K562 (cell line): ENCODE results near the gene CCNL1. TPM values are rescaled to one million over a fixed set of nuclear protein-coding genes. Genes with fewer than 3 reads are reported as not detected.

Source experiments
- FUS ChIP-seq: fragments of 200-400 bp; formaldehyde crosslinking; optimal IDR thresholded peaks from 2 replicates; pipeline ENCODE3; 2017; ENCODE audit warnings: low read depth, low read length
- GTF2A2 ChIP-seq: IDR thresholded peaks from 2 replicates; pipeline ENCODE4 v1.6.1; 2016; ENCODE audit warnings: mild to moderate bottlenecking, missing genetic modification characterization, missing compliant biosample characterization
- JUN ChIP-seq, 2 experiments: sonication (generic) in 1 of 2; formaldehyde crosslinking in 1 of 2; IDR thresholded peaks; 2 replicates each; pipeline versions ENCODE4 v1.6.1 to v1.8.0; 2012 to 2022; ENCODE audit warnings: borderline replicate concordance in 2 of 2, mild to moderate bottlenecking in 2 of 2, improper control_type of control experiment in 1 of 2, low read depth in 1 of 2, low read length in 1 of 2, missing genetic modification reagents in 1 of 2
- MAZ ChIP-seq, 2 experiments: fragments of 450-650 bp in 1 of 2; sonication (generic) in 1 of 2; formaldehyde crosslinking; IDR thresholded peaks in 1 of 2; conservative IDR thresholded peaks in 1 of 2; 2 replicates each; pipeline versions ENCODE4 v1.4.0 to v1.5.0; 2020; ENCODE audit warnings: mild to moderate bottlenecking in 1 of 2, missing genetic modification reagents in 1 of 2
- PHF20 ChIP-seq: fragments of 450-650 bp; IDR thresholded peaks from 2 replicates; pipeline ENCODE4 v1.6.1; 2018; ENCODE audit not compliant: partially characterized antibody
- RAD51 ChIP-seq: fragments of 450-650 bp; IDR thresholded peaks from 2 replicates; pipeline ENCODE4 v1.7.1; 2016; ENCODE audit warnings: low read depth, mild to moderate bottlenecking, borderline replicate concordance
- RHOXF2B ChIP-seq: fragments of 250-450 bp; sonication (Bioruptor Pico); conservative IDR thresholded peaks from 2 replicates; pipeline ENCODE4 v1.5.1; 2021
- SFPQ ChIP-seq: fragments of 200-400 bp; formaldehyde crosslinking; IDR thresholded peaks from 2 replicates; pipeline ENCODE4 v1.6.1; 2017; ENCODE audit warnings: mild to moderate bottlenecking, low read depth, low read length, moderate library complexity
- SMARCE1 ChIP-seq: fragments of 450-650 bp; IDR thresholded peaks from 2 replicates; pipeline ENCODE4 v1.7.1; 2016; ENCODE audit warnings: mild to moderate bottlenecking
- TGIF2 ChIP-seq: sonication (generic); formaldehyde crosslinking; IDR thresholded peaks from 2 replicates; pipeline ENCODE4 v1.8.1; 2022; ENCODE audit warnings: mild to moderate bottlenecking, missing genetic modification reagents, moderate library complexity
- WHSC1 ChIP-seq: IDR thresholded peaks from one replicate; pipeline ENCODE4 v1.6.1; 2012; ENCODE audit warnings: low read length, control low read depth, inconsistent platforms
- ZBTB2 ChIP-seq: fragments of 450-650 bp; IDR thresholded peaks from 2 replicates; pipeline ENCODE4 v1.6.1; 2016; ENCODE audit warnings: antibody characterized with exemption
- ZNF197 ChIP-seq: fragments of 200-800 bp; sonication (Bioruptor generic); IDR thresholded peaks from 2 replicates; pipeline ENCODE4 v1.6.1; 2016; ENCODE audit warnings: low read depth, missing genetic modification characterization, missing compliant biosample characterization
- ZNF316 ChIP-seq: fragments of 450-650 bp; IDR thresholded peaks from 2 replicates; pipeline ENCODE4 v1.6.1; 2016
- ZNF384 ChIP-seq: IDR thresholded peaks from 2 replicates; pipeline ENCODE4 v1.6.1; 2012; ENCODE audit warnings: low read depth, low read length, improper control_type of control experiment
- ZNF512 ChIP-seq: IDR thresholded peaks from 2 replicates; pipeline ENCODE4 v1.6.1; 2016; ENCODE audit warnings: missing genetic modification characterization, missing compliant biosample characterization
- ZNF583 ChIP-seq: fragments of 250-450 bp; sonication (Bioruptor Pico); IDR thresholded peaks from 2 replicates; pipeline ENCODE4 v1.4.0; 2020
- ZNF584 ChIP-seq: fragments of 200-800 bp; sonication (Bioruptor generic); IDR thresholded peaks from 2 replicates; pipeline ENCODE4 v1.6.1; 2016; ENCODE audit warnings: low read depth, mild to moderate bottlenecking, missing genetic modification characterization, missing compliant biosample characterization
- ZNF668 ChIP-seq: fragments of 250-450 bp; sonication (Bioruptor Pico); IDR thresholded peaks from 2 replicates; pipeline ENCODE4 v1.8.0; 2022; ENCODE audit warnings: mild to moderate bottlenecking, inconsistent platforms
- polyA plus RNA-seq, 8 experiments: library from polyadenylated mRNA; depleted of rRNA in 4 of 8; stranded (reverse) in 5 of 8; unstranded in 3 of 8; fragments of >200 nt; fragmentation: Nextera tagmentation in 2 of 8; fragmentation: Illumina TruSeq in 1 of 8; extraction: Ambion mirVana in 2 of 8; extraction: Trizol in 1 of 8; gene quantifications; 2 replicates each; pipeline versions ENCODE4 v1.2.1 to v1.2.3, GENCODE V29; 2011 to 2014; ENCODE audit warnings: inconsistent platforms in 1 of 8, missing spikeins in 1 of 8
- total RNA-seq, 7 experiments: library from RNA; depleted of rRNA in 6 of 7; stranded (reverse); fragments of >200 nt in 6 of 7; fragmentation: Illumina TruSeq in 2 of 7; extraction: Trizol in 2 of 7; gene quantifications; 2 replicates each; pipeline versions ENCODE4 v1.2.1 to v1.2.3, GENCODE V29; 2011 to 2021; ENCODE audit warnings: low replicate concordance in 1 of 7
- TF ChIP-seq, protein P1 (sequence below): fragments of 250-450 bp; sonication (Bioruptor Pico); IDR thresholded peaks from 2 replicates; pipeline ENCODE4 v1.9.0; 2021; ENCODE audit warnings: mild to moderate bottlenecking, inconsistent platforms

The CCNL1 gene
- total and polyA plus RNA-seq, 9 of the 15 experiments (the other 6 are each of a cell fraction or from before 2014, with no cell fraction given) = 16.1 to 186 (median 132) TPM

DNA sequence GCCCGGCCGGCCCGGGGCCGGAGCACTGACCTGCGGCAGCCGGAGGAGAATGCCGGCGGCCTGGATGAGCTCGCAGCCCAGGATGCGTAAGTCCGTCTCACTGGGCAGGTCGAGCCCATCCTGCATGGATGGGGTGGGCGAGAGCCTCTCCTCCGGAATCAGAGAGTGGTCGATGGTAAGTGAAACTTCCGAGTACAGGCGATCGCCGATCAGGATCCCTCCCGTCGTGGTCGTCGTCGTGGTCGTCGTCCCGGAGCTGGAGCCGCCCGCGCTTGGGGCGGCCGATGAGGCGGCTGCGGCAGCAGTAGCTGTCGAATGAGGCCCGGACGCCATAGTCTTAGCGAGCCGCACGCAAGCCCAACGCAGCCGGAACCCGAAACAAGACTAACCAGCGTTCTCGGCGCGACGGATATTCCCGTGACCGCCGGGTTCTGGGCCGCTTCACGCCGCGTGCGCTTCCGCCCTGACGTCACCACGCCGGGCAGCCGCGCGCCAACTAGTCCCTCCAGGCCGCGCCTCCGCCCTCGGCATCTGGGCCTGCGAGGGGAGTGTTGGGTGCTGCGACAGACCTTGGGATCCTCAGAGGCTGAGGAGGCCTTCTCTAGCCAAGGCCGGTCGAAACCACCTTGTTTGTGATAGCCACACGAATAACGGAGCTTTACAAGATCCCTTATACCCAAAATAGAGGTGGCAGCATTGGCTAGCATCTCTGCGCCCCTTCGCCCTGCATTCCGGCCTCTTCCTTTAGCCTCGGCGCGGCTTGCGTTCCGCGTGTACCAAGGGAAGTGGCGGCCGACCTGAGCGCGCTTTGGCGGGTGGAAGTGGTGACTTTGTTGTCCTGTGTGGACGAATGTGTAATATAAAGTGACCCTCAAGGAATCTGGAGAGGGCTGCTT is at the start of gene CCNL1 (continued):
- TF ChIP-seq, protein P1, sequence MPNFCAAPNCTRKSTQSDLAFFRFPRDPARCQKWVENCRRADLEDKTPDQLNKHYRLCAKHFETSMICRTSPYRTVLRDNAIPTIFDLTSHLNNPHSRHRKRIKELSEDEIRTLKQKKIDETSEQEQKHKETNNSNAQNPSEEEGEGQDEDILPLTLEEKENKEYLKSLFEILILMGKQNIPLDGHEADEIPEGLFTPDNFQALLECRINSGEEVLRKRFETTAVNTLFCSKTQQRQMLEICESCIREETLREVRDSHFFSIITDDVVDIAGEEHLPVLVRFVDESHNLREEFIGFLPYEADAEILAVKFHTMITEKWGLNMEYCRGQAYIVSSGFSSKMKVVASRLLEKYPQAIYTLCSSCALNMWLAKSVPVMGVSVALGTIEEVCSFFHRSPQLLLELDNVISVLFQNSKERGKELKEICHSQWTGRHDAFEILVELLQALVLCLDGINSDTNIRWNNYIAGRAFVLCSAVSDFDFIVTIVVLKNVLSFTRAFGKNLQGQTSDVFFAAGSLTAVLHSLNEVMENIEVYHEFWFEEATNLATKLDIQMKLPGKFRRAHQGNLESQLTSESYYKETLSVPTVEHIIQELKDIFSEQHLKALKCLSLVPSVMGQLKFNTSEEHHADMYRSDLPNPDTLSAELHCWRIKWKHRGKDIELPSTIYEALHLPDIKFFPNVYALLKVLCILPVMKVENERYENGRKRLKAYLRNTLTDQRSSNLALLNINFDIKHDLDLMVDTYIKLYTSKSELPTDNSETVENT = peak; percentile 96
- no peak; the same call in 1 of the 2 replicates for TF ChIP-seq GTF2A2 (tag)
- TF ChIP-seq RAD51 = peak; percentile 29; the same call in 1 of the 2 replicates
- TF ChIP-seq MAZ (CRISPR knock-in tag; conservative IDR thresholded peaks at IDR 0.05 in 1 of 2, IDR thresholded peaks at IDR 0.05 in 1 of 2) = peak; percentile 85 to 97
- peak; percentile 25 for TF ChIP-seq FUS
- peak; percentile 72 for TF ChIP-seq PHF20
- TF ChIP-seq RHOXF2B = no peak
- TF ChIP-seq SFPQ = no peak
- 0 out of 2 replicates have a peak, but pooled peaks have one; percentile 16 for TF ChIP-seq ZNF384
- peak; percentile 93; the same call in 1 of the 2 replicates for TF ChIP-seq TGIF2 (CRISPR knock-in tag)
- peak; percentile 96 for TF ChIP-seq JUN (IDR thresholded peaks at IDR 0.05; ENCODE audit: borderline replicate concordance, low read depth, low read length)
- peak; percentile 99 for TF ChIP-seq JUN (CRISPR knock-in tag; IDR thresholded peaks at IDR 0.05; ENCODE audit: borderline replicate concordance)
- no peak; the same call in 1 of the 2 replicates for TF ChIP-seq ZNF583 (CRISPR knock-in tag)
- TF ChIP-seq ZNF316 = no peak
- peak; percentile 97 for TF ChIP-seq ZBTB2
- no peak for TF ChIP-seq ZNF197 (CRISPR knock-in tag)
- TF ChIP-seq ZNF512 (tag) = no peak
- TF ChIP-seq ZNF584 (CRISPR knock-in tag) = peak; percentile 88
- 0 out of 2 replicates have a peak, but pooled peaks have one; percentile 45 for TF ChIP-seq SMARCE1
- no peak for TF ChIP-seq WHSC1
- TF ChIP-seq ZNF668 = peak; percentile 81; the same call in 1 of the 2 replicates
